ENCODE measurements around the gene UPB1.

GRCh38 chr22:24550902-24551435 is 55.8 kb downstream of the UPB1 start:
- no peak for TF ChIP-seq SP1 (IDR thresholded peaks at IDR 0.05)
- TF ChIP-seq FOXM1 (IDR thresholded peaks at IDR 0.05; ENCODE audit: borderline replicate concordance): no peak
- no peak for TF ChIP-seq NFRKB (IDR thresholded peaks at IDR 0.05)
- TF ChIP-seq TARDBP (IDR thresholded peaks at IDR 0.05): no peak
- TF ChIP-seq FOXK2 (IDR thresholded peaks at IDR 0.05): no peak
- TF ChIP-seq, protein P1, sequence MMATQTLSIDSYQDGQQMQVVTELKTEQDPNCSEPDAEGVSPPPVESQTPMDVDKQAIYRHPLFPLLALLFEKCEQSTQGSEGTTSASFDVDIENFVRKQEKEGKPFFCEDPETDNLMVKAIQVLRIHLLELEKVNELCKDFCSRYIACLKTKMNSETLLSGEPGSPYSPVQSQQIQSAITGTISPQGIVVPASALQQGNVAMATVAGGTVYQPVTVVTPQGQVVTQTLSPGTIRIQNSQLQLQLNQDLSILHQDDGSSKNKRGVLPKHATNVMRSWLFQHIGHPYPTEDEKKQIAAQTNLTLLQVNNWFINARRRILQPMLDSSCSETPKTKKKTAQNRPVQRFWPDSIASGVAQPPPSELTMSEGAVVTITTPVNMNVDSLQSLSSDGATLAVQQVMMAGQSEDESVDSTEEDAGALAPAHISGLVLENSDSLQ (IDR thresholded peaks at IDR 0.05): no peak
- TF ChIP-seq ELF4 (IDR thresholded peaks at IDR 0.05): no peak
- no peak for TF ChIP-seq HDGF (IDR thresholded peaks at IDR 0.05; ENCODE audit: borderline replicate concordance)
- no peak for TF ChIP-seq SUZ12 (IDR thresholded peaks at IDR 0.05)
- TF ChIP-seq ARNT (IDR thresholded peaks at IDR 0.05): no peak
- TF ChIP-seq LEF1 (IDR thresholded peaks at IDR 0.05; ENCODE audit: borderline replicate concordance): no peak
